GM12878 (cell line): ENCODE measurements around the gene ASB4. TPM values are rescaled to one million over a fixed set of nuclear protein-coding genes. Genes with fewer than 3 reads are reported as not detected.
"Not testable (repeated sequence)": the region's sequence is repeated elsewhere in the genome, so short reads cannot be mapped to it uniquely, and the experiment has no call there.

ENCODE experiments used
- ATAC-seq: fragments of 200-7000 bp; cut with Tn5 transposase; 3 replicates; pipeline ENCODE4 v1.9.1; 2020; ENCODE audit warnings: mild to moderate bottlenecking, moderate library complexity
- BruUV-seq: library from RNA; stranded (reverse); fragments of 400-500 nt; replicated peaks from 2 replicates; lab custom pipeline; 2021; lab: Mats Ljungman, UMichigan
- CTCF ChIA-PET: fragments of 300-600 bp; sonication (Branson Sonifier 250); formaldehyde crosslinking; extraction: SDS; loops from one replicate; lab custom pipeline; 2021; ENCODE audit warnings: inconsistent platforms; lab: Yijun Ruan, JAX
- POLR2A ChIA-PET: fragments of 350-600 bp; formaldehyde crosslinking; extraction: SDS; loops from one replicate; lab custom pipeline; 2021; ENCODE audit warnings: inconsistent platforms; lab: Charles Lee
- RAD21 ChIA-PET: fragments of 300-600 bp; sonication (Branson Sonifier 250); formaldehyde crosslinking; loops from one replicate; lab custom pipeline; 2023; ENCODE audit warnings: antibody characterized with exemption; ENCODE audit not compliant: unreplicated experiment; lab: Charles Lee
- SMC1A ChIA-PET: fragments of 300-600 bp; sonication (Branson Sonifier 250); formaldehyde crosslinking; loops from one replicate; lab custom pipeline; 2023; ENCODE audit not compliant: unreplicated experiment, uncharacterized antibody; lab: Charles Lee
- DNase-seq: peaks from one replicate; pipeline ENCODE4 v3.0.0-alpha.2; 2011; ENCODE audit warnings: low read depth, low spot score
- FAIRE-seq: peaks from 3 replicates; lab custom pipeline; 2011; peaks lifted over from hg19 to GRCh38; lab: Jason Lieb, UNC
- H2AFZ ChIP-seq: 2 replicates; pipeline ENCODE4 v1.6.0; 2011; ENCODE audit warnings: low read depth, low read length, control low read depth; ENCODE audit not compliant: control insufficient read depth
- H3K27ac ChIP-seq: 2 replicates; pipeline ENCODE4 v1.5.1; 2011; ENCODE audit warnings: control low read depth; ENCODE audit not compliant: control insufficient read depth, insufficient read depth
- H3K27me3 ChIP-seq, 2 experiments: replicated peaks in 1 of 2; 2 replicates each; pipeline versions ENCODE4 v1.6.0 to v1.6.1; 2011; ENCODE audit warnings: low read length in 1 of 2; ENCODE audit not compliant: control insufficient read depth in 2 of 2, insufficient read depth in 2 of 2
- H3K36me3 ChIP-seq, 2 experiments: 2 replicates each; pipeline ENCODE4 v1.5.1; 2011; ENCODE audit warnings: low read length in 1 of 2; ENCODE audit not compliant: control insufficient read depth in 2 of 2, insufficient read depth in 2 of 2
- H3K4me1 ChIP-seq: 2 replicates; pipeline ENCODE4 v1.6.1; 2011; ENCODE audit warnings: mild to moderate bottlenecking, low read length, moderate library complexity, mixed read lengths; ENCODE audit not compliant: control insufficient read depth, insufficient read depth
- H3K4me2 ChIP-seq: 2 replicates; pipeline ENCODE4 v1.6.0; 2011; ENCODE audit warnings: control low read depth; ENCODE audit not compliant: control insufficient read depth, insufficient read depth
- H3K4me3 ChIP-seq: fragments of 200-600 bp; sonication (generic); 2 replicates; pipeline ENCODE4 v1.5.1; 2016
- H3K79me2 ChIP-seq: 2 replicates; pipeline ENCODE4 v1.6.0; 2011; ENCODE audit warnings: low read length; ENCODE audit not compliant: control insufficient read depth, insufficient read depth
- H3K9ac ChIP-seq: 2 replicates; pipeline ENCODE4 v1.8.0; 2011; ENCODE audit warnings: low read length, control low read depth, mixed read lengths; ENCODE audit not compliant: control insufficient read depth, insufficient read depth
- H3K9me3 ChIP-seq: replicated peaks from 3 replicates; pipeline ENCODE4 v1.5.1; 2011; ENCODE audit warnings: mild to moderate bottlenecking, low read length; ENCODE audit not compliant: control insufficient read depth, insufficient read depth
- H4K20me1 ChIP-seq: 2 replicates; pipeline ENCODE4 v1.6.0; 2011; ENCODE audit not compliant: control insufficient read depth, insufficient read depth
- CEBPB ChIP-seq, 2 experiments: fragments of 150-350 bp in 1 of 2; IDR thresholded peaks; 2 replicates each; pipeline ENCODE4 v1.6.1; 2012 to 2014; ENCODE audit warnings: low read depth in 2 of 2, low read length in 2 of 2, borderline replicate concordance in 1 of 2, inconsistent platforms in 1 of 2
- DPF2 ChIP-seq: fragments of 450-650 bp; IDR thresholded peaks from 2 replicates; pipeline ENCODE4 v1.6.1; 2017; ENCODE audit warnings: mild to moderate bottlenecking
- HCFC1 ChIP-seq: fragments of 150-350 bp; IDR thresholded peaks from 2 replicates; pipeline ENCODE4 v1.6.1; 2014; ENCODE audit warnings: low read length
- KAT2A ChIP-seq: conservative IDR thresholded peaks from 2 replicates; pipeline ENCODE4 v1.6.1; 2011; ENCODE audit warnings: low read depth, low read length; ENCODE audit not compliant: control insufficient read depth
- NFXL1 ChIP-seq: fragments of 450-650 bp; IDR thresholded peaks from 2 replicates; pipeline ENCODE4 v1.6.1; 2017; ENCODE audit warnings: antibody characterized with exemption, mild to moderate bottlenecking, borderline replicate concordance
- RAD51 ChIP-seq: fragments of 450-650 bp; IDR thresholded peaks from 2 replicates; pipeline ENCODE4 v1.6.1; 2016; ENCODE audit warnings: moderate library complexity, mild to moderate bottlenecking, inconsistent platforms
- RELA ChIP-seq: fragments of 450-650 bp; IDR thresholded peaks from 2 replicates; pipeline ENCODE4 v1.8.0; 2014; ENCODE audit warnings: borderline replicate concordance; ENCODE audit not compliant: partially characterized antibody
- SRF ChIP-seq, 2 experiments: IDR thresholded peaks; 2 replicates each; pipeline ENCODE4 v1.6.1; 2011; ENCODE audit warnings: low read depth in 2 of 2, low read length in 2 of 2, mild to moderate bottlenecking in 1 of 2, moderate library complexity in 1 of 2
- YBX1 ChIP-seq: fragments of 450-650 bp; IDR thresholded peaks from 2 replicates; pipeline ENCODE4 v1.6.1; 2016; ENCODE audit warnings: antibody characterized with exemption
- YY1 ChIP-seq: IDR thresholded peaks from 2 replicates; pipeline ENCODE4 v1.6.1; 2011; ENCODE audit warnings: low read depth, mild to moderate bottlenecking, low read length
- WGBS: methylation state at CpG from one replicate; pipeline ENCODE4 v1.1.6; 2016; ENCODE audit warnings: low lambda C conversion rate; ENCODE audit not compliant: insufficient replicate concordance, insufficient coverage; ENCODE audit errors: missing lambda C conversion rate; 5-methylcytosine and 5-hydroxymethylcytosine counted together
- in situ Hi-C: fragments of 300-500 bp; cut with MboI; formaldehyde crosslinking; loops from 9 replicates; pipeline ENCODE4 v1.14.3; 2018; ENCODE audit warnings: mixed read lengths
- intact Hi-C: fragments of 100-400 bp; cut with micrococcal nuclease; formaldehyde crosslinking; loops from one replicate; pipeline ENCODE4 v1.14.2; 2022; ENCODE audit not compliant: unreplicated experiment
- polyA plus RNA-seq, 11 experiments: library from polyadenylated mRNA; depleted of rRNA in 4 of 11; unstranded in 6 of 11; stranded (reverse) in 5 of 11; fragments of >200 nt; fragmentation: Nextera tagmentation in 4 of 11; fragmentation: Illumina TruSeq in 1 of 11; extraction: Ambion mirVana in 4 of 11; extraction: Trizol in 1 of 11; gene quantifications; 1 replicate in 1 of 11; 2 replicates in 10 of 11; pipeline versions ENCODE4 v1.2.1 to v1.2.3, GENCODE V29; 2011 to 2016; ENCODE audit warnings: inconsistent platforms in 2 of 11, missing spikeins in 2 of 11, low read depth in 1 of 11
- total RNA-seq, 4 experiments: library from RNA; depleted of rRNA in 3 of 4; stranded (reverse); fragments of >200 nt in 3 of 4; fragmentation: Illumina TruSeq in 1 of 4; extraction: Trizol in 1 of 4; gene quantifications; 2 replicates each; pipeline versions ENCODE4 v1.2.1 to v1.2.3, GENCODE V29; 2013 to 2021
- TF ChIP-seq, protein P1 (sequence below): fragments of 450-650 bp; IDR thresholded peaks from 2 replicates; pipeline ENCODE4 v1.6.1; 2016; ENCODE audit warnings: mild to moderate bottlenecking
- TF ChIP-seq, protein P2 (sequence below): fragments of 450-650 bp; IDR thresholded peaks from 2 replicates; pipeline ENCODE4 v1.6.1; 2017; ENCODE audit warnings: antibody characterized with exemption, mild to moderate bottlenecking, moderate library complexity

The ASB4 gene
- total and polyA plus RNA-seq, 10 of the 15 experiments (the other 5 are each of a cell fraction or from before 2014, with no cell fraction given), result 0.12 to 1.1 TPM; not detected in 8

DNA sequence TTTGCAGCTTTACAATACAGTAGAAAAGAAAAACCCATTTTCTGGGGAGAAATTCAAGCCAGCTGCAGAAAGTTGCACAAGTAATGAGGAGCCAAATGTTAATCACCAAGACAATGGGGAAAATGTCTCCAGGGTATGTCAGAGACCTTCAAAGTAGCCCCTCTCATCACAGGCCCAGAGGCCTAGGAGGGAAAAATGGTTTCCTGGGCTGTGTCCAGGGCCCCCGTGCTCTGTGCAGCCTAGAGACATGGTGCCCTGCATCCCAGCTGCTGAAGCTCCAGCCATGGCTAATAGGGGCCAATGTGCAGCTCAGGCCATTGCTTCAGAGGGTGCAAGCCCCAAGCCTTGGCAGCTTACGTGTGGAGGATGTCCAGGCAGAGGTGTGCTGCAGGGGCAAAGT lies 25.1 kb upstream of the ASB4 start:
- SMC1A ChIA-PET, result interaction anchor here (3.5 kb wide), 1 partner anchor 16 kb away, joined by 10 read pairs; no protein-coding TSS in a partner anchor
- H3K4me3 ChIP-seq, H3K9me3 ChIP-seq, H3K4me2 ChIP-seq, H3K36me3 ChIP-seq, BruUV-seq, H2AFZ ChIP-seq, FAIRE-seq, H3K27me3 ChIP-seq, H3K27ac ChIP-seq, H3K4me1 ChIP-seq, H4K20me1 ChIP-seq, intact Hi-C loops, H3K9ac ChIP-seq, in situ Hi-C loops, POLR2A ChIA-PET, DNase-seq, ATAC-seq, H3K79me2 ChIP-seq, RAD21 ChIA-PET: not testable (repeated sequence)
- WGBS, result 13% methylated on average over 2 of the region's 2 CpGs
- CTCF ChIA-PET, result interaction anchor here (1.6 kb wide), 1 partner anchor 16 kb away, joined by 4 read pairs; no protein-coding TSS in a partner anchor

DNA sequence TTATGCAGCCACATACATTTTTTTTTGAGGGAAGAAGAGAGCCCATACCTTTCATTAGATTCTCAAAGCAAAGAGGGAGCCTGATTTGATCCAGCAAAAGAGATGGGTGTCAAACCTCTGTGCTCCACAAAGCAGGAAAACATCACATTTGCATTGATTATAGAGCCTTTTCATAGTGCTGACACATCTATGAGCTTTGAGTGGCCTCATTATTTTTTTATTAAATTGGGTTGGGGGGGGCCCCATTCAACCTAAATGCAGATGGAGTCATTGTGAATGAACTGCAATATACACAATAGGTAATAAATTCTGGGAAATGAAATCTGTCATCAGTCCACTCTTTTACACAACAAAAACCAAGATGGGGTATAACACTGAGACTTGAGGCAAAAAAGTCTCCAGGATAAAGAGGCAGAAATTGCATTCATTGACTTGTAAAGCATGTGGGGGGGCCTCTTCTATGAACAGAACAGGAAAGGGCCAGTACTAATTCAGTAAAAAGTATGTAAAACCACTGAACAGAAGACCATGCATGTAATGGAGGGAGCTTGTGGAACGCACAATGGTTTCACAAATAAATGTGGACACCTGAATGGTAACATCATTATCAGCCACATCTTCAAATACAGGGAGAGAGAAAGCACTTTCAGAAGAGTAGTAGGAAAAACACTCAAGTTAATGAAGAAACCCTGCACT lies 17.7 kb upstream of the ASB4 start:
- Histone ChIP-seq H3K4me2 (no peak overlapping the region), H3K9ac (no peak overlapping the region), H2AFZ (no peak overlapping the region), H3K4me1 (no peaks in the 10 kb centered on the region; the same call in 1 of the 2 replicates), H3K27me3 (no peaks in the 10 kb centered on the region), H3K79me2 (no peaks in the 10 kb centered on the region), H3K27ac (no peak overlapping the region), H4K20me1 (no peaks in the 10 kb centered on the region), H3K9me3 (no peaks in the 10 kb centered on the region), H3K4me3 (no peak overlapping the region), H3K36me3 (no peaks in the 10 kb centered on the region)
- DNase-seq (no peak), ATAC-seq (no peak), FAIRE-seq (no peak)
- CTCF ChIA-PET, result interaction anchor here (1.3 to 2.7 kb wide), 2 partner anchors 9 to 145 kb away, joined by 3 to 11 read pairs; no protein-coding TSS in a partner anchor
- RAD21 ChIA-PET, result interaction anchor here (1.0 to 1.1 kb wide), 2 partner anchors 23 to 28 kb away, joined by 3 read pairs; no protein-coding TSS in a partner anchor
- SMC1A ChIA-PET, result interaction anchor here (0.9 to 4.3 kb wide), 3 partner anchors 8 to 22 kb away, joined by 3 to 28 read pairs (median 3); no protein-coding TSS in a partner anchor
- in situ Hi-C loops, result no loop called here
- 92% methylated on average over 1 of the region's 1 CpG for WGBS
- intact Hi-C loops, result no loop called here
- BruUV-seq, result no TSS peak
- POLR2A ChIA-PET, result interaction anchor here (1.2 kb wide), 1 partner anchor 22 kb away, joined by 3 read pairs; no protein-coding TSS in a partner anchor
- no peak for TF ChIP-seq RELA
- no peak for TF ChIP-seq HCFC1
- TF ChIP-seq YBX1, result no peak
- TF ChIP-seq KAT2A, result no peak
- no peak for TF ChIP-seq RAD51
- TF ChIP-seq, protein P1, sequence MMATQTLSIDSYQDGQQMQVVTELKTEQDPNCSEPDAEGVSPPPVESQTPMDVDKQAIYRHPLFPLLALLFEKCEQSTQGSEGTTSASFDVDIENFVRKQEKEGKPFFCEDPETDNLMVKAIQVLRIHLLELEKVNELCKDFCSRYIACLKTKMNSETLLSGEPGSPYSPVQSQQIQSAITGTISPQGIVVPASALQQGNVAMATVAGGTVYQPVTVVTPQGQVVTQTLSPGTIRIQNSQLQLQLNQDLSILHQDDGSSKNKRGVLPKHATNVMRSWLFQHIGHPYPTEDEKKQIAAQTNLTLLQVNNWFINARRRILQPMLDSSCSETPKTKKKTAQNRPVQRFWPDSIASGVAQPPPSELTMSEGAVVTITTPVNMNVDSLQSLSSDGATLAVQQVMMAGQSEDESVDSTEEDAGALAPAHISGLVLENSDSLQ, result no peak
- TF ChIP-seq NFXL1, result no peak
- no peak for TF ChIP-seq CEBPB (IDR thresholded peaks at IDR 0.05; ENCODE audit: borderline replicate concordance in 1 of 2, low read depth in 2 of 2, low read length in 2 of 2)
- TF ChIP-seq DPF2, result no peak
- TF ChIP-seq, protein P2, sequence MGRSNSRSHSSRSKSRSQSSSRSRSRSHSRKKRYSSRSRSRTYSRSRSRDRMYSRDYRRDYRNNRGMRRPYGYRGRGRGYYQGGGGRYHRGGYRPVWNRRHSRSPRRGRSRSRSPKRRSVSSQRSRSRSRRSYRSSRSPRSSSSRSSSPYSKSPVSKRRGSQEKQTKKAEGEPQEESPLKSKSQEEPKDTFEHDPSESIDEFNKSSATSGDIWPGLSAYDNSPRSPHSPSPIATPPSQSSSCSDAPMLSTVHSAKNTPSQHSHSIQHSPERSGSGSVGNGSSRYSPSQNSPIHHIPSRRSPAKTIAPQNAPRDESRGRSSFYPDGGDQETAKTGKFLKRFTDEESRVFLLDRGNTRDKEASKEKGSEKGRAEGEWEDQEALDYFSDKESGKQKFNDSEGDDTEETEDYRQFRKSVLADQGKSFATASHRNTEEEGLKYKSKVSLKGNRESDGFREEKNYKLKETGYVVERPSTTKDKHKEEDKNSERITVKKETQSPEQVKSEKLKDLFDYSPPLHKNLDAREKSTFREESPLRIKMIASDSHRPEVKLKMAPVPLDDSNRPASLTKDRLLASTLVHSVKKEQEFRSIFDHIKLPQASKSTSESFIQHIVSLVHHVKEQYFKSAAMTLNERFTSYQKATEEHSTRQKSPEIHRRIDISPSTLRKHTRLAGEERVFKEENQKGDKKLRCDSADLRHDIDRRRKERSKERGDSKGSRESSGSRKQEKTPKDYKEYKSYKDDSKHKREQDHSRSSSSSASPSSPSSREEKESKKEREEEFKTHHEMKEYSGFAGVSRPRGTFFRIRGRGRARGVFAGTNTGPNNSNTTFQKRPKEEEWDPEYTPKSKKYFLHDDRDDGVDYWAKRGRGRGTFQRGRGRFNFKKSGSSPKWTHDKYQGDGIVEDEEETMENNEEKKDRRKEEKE, result no peak
- TF ChIP-seq YY1, result no peak
- no peak for TF ChIP-seq SRF (IDR thresholded peaks at IDR 0.05; ENCODE audit: low read depth in 2 of 2, low read length in 2 of 2)
